ENCODE results near the gene PPP3CA. TPM values are rescaled to one million over a fixed set of nuclear protein-coding genes. Genes with fewer than 3 reads are reported as not detected.

The PPP3CA gene
- total RNA-seq, 1 donor from 2014 or later: 48.0 TPM

GRCh38 chr4:101271516-101271915 lies 75.8 kb downstream of the PPP3CA start:
- Histone ChIP-seq H3K27me3 (no peaks in the 10 kb centered on the region), H3K36me3 (no peaks in the 10 kb centered on the region), H3K4me3 (no peak overlapping the region), H3K27ac (no peak overlapping the region), H3K4me1 (peaks cover 7% of the 10 kb centered on the region), H3K9me3 (no peaks in the 10 kb centered on the region)
- DNase-seq (no peak), ATAC-seq (no peak)
- no peak for TF ChIP-seq CTCF (IDR thresholded peaks at IDR 0.05)
- intact Hi-C loops (cut with DNase I): no loop called here

- Histone ChIP-seq H3K27ac (no peak overlapping the region), H3K27me3 (no peaks in the 10 kb centered on the region), H3K4me3 (no peak overlapping the region), H3K9me3 (no peaks in the 10 kb centered on the region), H3K4me1 (peaks cover 7% of the 10 kb centered on the region), H3K36me3 (no peaks in the 10 kb centered on the region)
- no peak for TF ChIP-seq CTCF (IDR thresholded peaks at IDR 0.05)
- intact Hi-C loops (cut with DNase I): no loop called here
- DNase-seq (no peak), ATAC-seq (no peak)
These were observed 77.6 kb downstream of the PPP3CA start for GRCh38 chr4:101269682-101270081.

- Histone ChIP-seq H3K27me3 (no peaks in the 10 kb centered on the region), H3K4me1 (peaks cover 2% of the 10 kb centered on the region), H3K27ac (no peak overlapping the region), H3K4me3 (no peak overlapping the region), H3K36me3 (no peaks in the 10 kb centered on the region), H3K9me3 (no peaks in the 10 kb centered on the region)
- intact Hi-C loops (cut with DNase I): no loop called here
- DNase-seq (no peak), ATAC-seq (no peak)
- TF ChIP-seq CTCF (IDR thresholded peaks at IDR 0.05): no peak
These were observed 81.5 kb downstream of the PPP3CA start for GRCh38 chr4:101265816-101266172.

GRCh38 chr4:101264993-101265815 lies 82.1 kb downstream of the PPP3CA start:
- intact Hi-C loops (cut with DNase I): no loop called here
- no peak for TF ChIP-seq CTCF (IDR thresholded peaks at IDR 0.05)
- H3K27me3 ChIP-seq: no peaks in the 10 kb centered on the region
- peaks cover 4% of the 10 kb centered on the region for H3K4me1 ChIP-seq
- ATAC-seq: no peak
- H3K4me3 ChIP-seq: no peak overlapping the region
- H3K27ac ChIP-seq: no peak overlapping the region
- H3K9me3 ChIP-seq: no peaks in the 10 kb centered on the region
- no peak for DNase-seq
- no peaks in the 10 kb centered on the region for H3K36me3 ChIP-seq

GRCh38 chr4:101264512-101264911 lies 82.8 kb downstream of the PPP3CA start:
- H3K4me3 ChIP-seq: no peak overlapping the region
- DNase-seq (no peak), ATAC-seq (no peak)
- no peak for TF ChIP-seq CTCF (IDR thresholded peaks at IDR 0.05)
- peaks cover 11% of the 10 kb centered on the region for H3K4me1 ChIP-seq
- H3K27me3 ChIP-seq: no peaks in the 10 kb centered on the region
- intact Hi-C loops (cut with DNase I): no loop called here
- no peak overlapping the region for H3K27ac ChIP-seq
- H3K36me3 ChIP-seq: no peaks in the 10 kb centered on the region
- H3K9me3 ChIP-seq: no peaks in the 10 kb centered on the region
